Brain microvascular endothelial cell (primary cell): ENCODE data around the gene POLR2L.
A peak's percentile ranks its signal among the peaks of the same experiment; 100 is the strongest.

Experiments used
- DNase-seq: peaks from one replicate; pipeline ENCODE4 v3.0.0-alpha.2; 2020
- H3K27ac ChIP-seq: fragments of 250-450 bp; sonication (Bioruptor Pico); 2 replicates; pipeline ENCODE4 v1.5.1; 2020; ENCODE audit warnings: mild to moderate bottlenecking, moderate library complexity
- H3K27me3 ChIP-seq: fragments of 250-450 bp; sonication (Bioruptor Pico); replicated peaks from 2 replicates; pipeline ENCODE4 v1.5.1; 2020; ENCODE audit warnings: mild to moderate bottlenecking
- H3K36me3 ChIP-seq: fragments of 250-450 bp; sonication (Bioruptor Pico); replicated peaks from 2 replicates; pipeline ENCODE4 v1.5.1; 2020; ENCODE audit warnings: mild to moderate bottlenecking
- H3K4me3 ChIP-seq: 2 replicates; pipeline ENCODE4 v1.5.1; 2011; ENCODE audit warnings: low read depth, mild to moderate bottlenecking, control low read depth, low read length, moderate library complexity
- CTCF ChIP-seq: IDR thresholded peaks from 2 replicates; pipeline ENCODE4 v1.5.1; 2011; ENCODE audit warnings: low read depth, mild to moderate bottlenecking, moderate library complexity, low read length, control low read depth, inconsistent platforms; ENCODE audit errors: missing control alignments
- in situ Hi-C: cut with HindIII; loops from 2 replicates; pipeline ENCODE4 v1.10.0; 2017; ENCODE audit warnings: low sequenced_read_pairs, low pct_ligation_motif_present

POLR2L gene

GRCh38 chr11:839875-840617, 2.3 kb downstream of the POLR2L start:
- in situ Hi-C loops, result no loop called here
- H3K4me3 ChIP-seq, result peak overlapping the region; percentile 91
- H3K36me3 ChIP-seq, result peaks cover 50% of the 10 kb centered on the region
- no peaks in the 10 kb centered on the region for H3K27me3 ChIP-seq
- peak; percentile 60 for TF ChIP-seq CTCF
- DNase-seq, result no peak
- no peak overlapping the region for H3K27ac ChIP-seq

- no peak overlapping the region for H3K27ac ChIP-seq
- DNase-seq, result no peak
- peaks cover 50% of the 10 kb centered on the region for H3K36me3 ChIP-seq
- TF ChIP-seq CTCF, result no peak
- H3K27me3 ChIP-seq, result no peaks in the 10 kb centered on the region
- H3K4me3 ChIP-seq, result no peak overlapping the region
- in situ Hi-C loops, result no loop called here
Observed at GRCh38 chr11:839280-839623, 3.1 kb downstream of the POLR2L start.

GRCh38 chr11:838441-839279, 3.7 kb downstream of the POLR2L start:
- in situ Hi-C loops, result no loop called here
- Histone ChIP-seq H3K4me3 (no peak overlapping the region), H3K36me3 (peaks cover 50% of the 10 kb centered on the region), H3K27me3 (no peaks in the 10 kb centered on the region), H3K27ac (no peak overlapping the region)
- DNase-seq, result no peak
- TF ChIP-seq CTCF, result peak; percentile 60

GRCh38 chr11:837990-838307, 4.4 kb downstream of the POLR2L start:
- TF ChIP-seq CTCF, result no peak
- in situ Hi-C loops, result no loop called here
- no peak for DNase-seq
- no peak overlapping the region for H3K4me3 ChIP-seq
- peaks cover 50% of the 10 kb centered on the region for H3K36me3 ChIP-seq
- no peak overlapping the region for H3K27ac ChIP-seq
- no peaks in the 10 kb centered on the region for H3K27me3 ChIP-seq

GRCh38 chr11:837189-837989, 4.9 kb downstream of the POLR2L start:
- no peak for DNase-seq
- Histone ChIP-seq H3K27ac (no peak overlapping the region), H3K36me3 (peaks cover 50% of the 10 kb centered on the region), H3K4me3 (no peak overlapping the region), H3K27me3 (no peaks in the 10 kb centered on the region)
- in situ Hi-C loops, result no loop called here
- no peak for TF ChIP-seq CTCF
